ENCODE results near the gene RAI1.
A peak's percentile ranks its signal among the peaks of the same experiment; 100 is the strongest.

RAI1 gene

GRCh38 chr17:17852930-17853329 is 171.7 kb downstream of the RAI1 start:
- no peak for DNase-seq

- DNase-seq = no peak
Measured at GRCh38 chr17:17853811-17854447, 172.7 kb downstream of the RAI1 start.

GRCh38 chr17:17855976-17856375 is 174.7 kb downstream of the RAI1 start:
- DNase-seq = no peak

GRCh38 chr17:17856386-17856785 is 175.1 kb downstream of the RAI1 start:
- no peak for DNase-seq

- DNase-seq = no peak
Measured at GRCh38 chr17:17857496-17857895, 176.2 kb downstream of the RAI1 start.

GRCh38 chr17:17859909-17860765 is 178.9 kb downstream of the RAI1 start:
- peak; percentile 20 to 43 (median 34) for DNase-seq

- no peak for DNase-seq
Measured at GRCh38 chr17:17860766-17861107, 179.5 kb downstream of the RAI1 start.
